ENCODE measurements around the gene SLC35A1. TPM values are rescaled to one million over a fixed set of nuclear protein-coding genes. Genes with fewer than 3 reads are reported as not detected.

SLC35A1 gene
- total and polyA plus RNA-seq, 2 of the 8 experiments (the other 6 are each of a cell fraction or from before 2014, with no cell fraction given) = 4.7 to 9.2 TPM

DNA sequence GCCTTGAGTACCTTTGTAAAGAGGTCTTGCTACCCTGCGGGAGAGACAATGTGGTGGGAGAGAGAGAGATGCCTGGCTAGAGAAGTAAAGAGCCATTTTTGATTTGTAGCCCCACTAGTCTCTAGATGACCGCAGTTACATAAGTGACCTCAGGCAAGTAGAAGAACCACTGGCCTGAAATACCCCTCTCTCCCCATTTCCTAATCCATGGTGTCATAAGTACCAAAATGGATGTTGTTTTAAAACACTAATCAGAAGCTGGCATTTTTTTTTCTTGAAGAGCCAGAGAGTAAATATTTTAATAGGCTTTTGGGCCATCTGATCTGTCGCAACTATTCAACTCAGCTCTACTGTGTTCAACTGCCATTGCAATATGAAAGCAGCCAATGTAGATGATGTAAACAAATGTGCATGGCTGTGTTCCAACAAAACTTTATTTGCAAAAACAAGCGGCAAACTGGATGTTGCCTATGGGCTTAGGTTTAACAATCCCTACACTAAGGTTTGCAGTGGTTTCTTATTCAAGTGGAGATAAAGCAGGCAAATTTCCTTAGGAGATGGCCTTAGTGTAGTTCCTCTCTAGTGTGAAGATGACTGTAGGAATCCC, 80.5 kb downstream of the SLC35A1 start:
- no peaks in the 10 kb centered on the region for H3K27me3 ChIP-seq (replicated peaks in 1 of 4; ENCODE audit: control insufficient read depth in 3 of 4, extremely low read depth in 1 of 4, insufficient read depth in 3 of 4, low read length in 3 of 4)
- DNase-seq (ENCODE audit: low read depth in 1 of 2, low spot score in 2 of 2) = no peak
- CTCF ChIA-PET (ENCODE audit: partially characterized antibody) = interaction anchor here (1.0 kb wide), 1 partner anchor 109 kb away, joined by 3 read pairs; no protein-coding TSS in a partner anchor
- H2BK12ac ChIP-seq (ENCODE audit: low read depth, low read length) = no peak overlapping the region
- H4K20me1 ChIP-seq (replicated peaks in 1 of 2; ENCODE audit: control insufficient read depth in 1 of 2, insufficient read depth in 2 of 2, low read length in 2 of 2) = peaks cover 0 to 1% of the 10 kb centered on the region in 2 experiments
- no peak overlapping the region for H3K56ac ChIP-seq (replicated peaks; ENCODE audit: insufficient read length, low read depth, low read length)
- H2BK5ac ChIP-seq (ENCODE audit: low read depth, low read length) = no peak overlapping the region
- H2AFZ ChIP-seq (ENCODE audit: low read length) = no peak overlapping the region
- no peak overlapping the region for H3K27ac ChIP-seq (ENCODE audit: low read depth, low read length)
- no peak overlapping the region for H2BK20ac ChIP-seq (ENCODE audit: low read length)
- H2AK5ac ChIP-seq (ENCODE audit: low read depth, low read length) = no peak overlapping the region
- H3K9ac ChIP-seq (replicated peaks in 1 of 4; ENCODE audit: extremely low read depth in 1 of 4, low read depth in 3 of 4, low read length in 3 of 4) = no peak overlapping the region
- no peak overlapping the region for H4K8ac ChIP-seq (ENCODE audit: extremely low read depth, insufficient read depth, low read length)
- H4K5ac ChIP-seq (ENCODE audit: insufficient read length, low read depth, low read length) = no peak overlapping the region
- H3K36me3 ChIP-seq (ENCODE audit: control insufficient read depth in 2 of 4, insufficient read depth in 4 of 4, low read length in 3 of 4) = peaks cover 2 to 58% (median 9%) of the 10 kb centered on the region in 4 experiments
- H3K4me3 ChIP-seq (ENCODE audit: extremely low read depth in 1 of 4, insufficient read depth in 2 of 4, low read depth in 3 of 4, low read length in 4 of 4) = no peak overlapping the region
- 90% methylated on average over 4 of the region's 4 CpGs; no CpG with 5 or more reads in 1 of the 2 experiments for WGBS, 2 experiments (ENCODE audit: extremely low coverage in 1 of 2, insufficient coverage in 1 of 2, insufficient read length in 1 of 2, insufficient replicate concordance in 2 of 2, low coverage in 1 of 2, low lambda C conversion rate in 2 of 2, missing lambda C conversion rate in 1 of 2)
- POLR2A ChIA-PET (ENCODE audit: partially characterized antibody) = no interaction called here
- no peak overlapping the region for H3K4me2 ChIP-seq (ENCODE audit: insufficient read depth in 1 of 2, low read depth in 2 of 2, low read length in 2 of 2)
- no peak overlapping the region for H3K18ac ChIP-seq (ENCODE audit: extremely low read depth, low read length)
- no peak overlapping the region for H3K23ac ChIP-seq (ENCODE audit: insufficient read length)
- no peaks in the 10 kb centered on the region for H3K79me2 ChIP-seq (ENCODE audit: control insufficient read depth in 1 of 2, insufficient read depth in 2 of 2, low read length in 2 of 2)
- no peaks in the 10 kb centered on the region for H3K4me1 ChIP-seq (replicated peaks in 1 of 4; ENCODE audit: control insufficient read depth in 3 of 4, insufficient read depth in 4 of 4, low read length in 3 of 4)
- no peak overlapping the region for H3K14ac ChIP-seq (ENCODE audit: insufficient read length)
- no peak overlapping the region for H3K4ac ChIP-seq (replicated peaks; ENCODE audit: insufficient read length, low read depth, low read length)
- no peaks in the 10 kb centered on the region for H3K23me2 ChIP-seq (ENCODE audit: low read depth, low read length)
- no peak overlapping the region for H4K91ac ChIP-seq (replicated peaks; ENCODE audit: insufficient read length, low read length)
- H3K79me1 ChIP-seq (ENCODE audit: low read depth, low read length) = no peaks in the 10 kb centered on the region
- H3K9me3 ChIP-seq (ENCODE audit: insufficient read depth in 2 of 2, low read depth in 1 of 2, low read length in 1 of 2) = no peaks in the 10 kb centered on the region
- H2BK120ac ChIP-seq (replicated peaks; ENCODE audit: low read depth, low read length) = no peak overlapping the region
- no peak overlapping the region for H2BK15ac ChIP-seq (ENCODE audit: low read length)
- no peak for FAIRE-seq
- TF ChIP-seq KDM5A (IDR thresholded peaks at IDR 0.05; ENCODE audit: low read length) (no peak), GABPA (IDR thresholded peaks at IDR 0.05; ENCODE audit: borderline replicate concordance, insufficient read depth, low read length) (no peak), RXRA (IDR thresholded peaks at IDR 0.05; ENCODE audit: insufficient read depth, low read depth, low read length) (no peak), TEAD4 (IDR thresholded peaks at IDR 0.05; ENCODE audit: low read depth, low read length) (no peak), FOSL1 (IDR thresholded peaks at IDR 0.05; ENCODE audit: insufficient read depth, low read depth, low read length) (no peak), CREB1 (IDR thresholded peaks at IDR 0.05) (no peak), CBX8 (IDR thresholded peaks at IDR 0.05; ENCODE audit: borderline replicate concordance, low read depth, low read length) (no peak)
- TF ChIP-seq, protein P1, sequence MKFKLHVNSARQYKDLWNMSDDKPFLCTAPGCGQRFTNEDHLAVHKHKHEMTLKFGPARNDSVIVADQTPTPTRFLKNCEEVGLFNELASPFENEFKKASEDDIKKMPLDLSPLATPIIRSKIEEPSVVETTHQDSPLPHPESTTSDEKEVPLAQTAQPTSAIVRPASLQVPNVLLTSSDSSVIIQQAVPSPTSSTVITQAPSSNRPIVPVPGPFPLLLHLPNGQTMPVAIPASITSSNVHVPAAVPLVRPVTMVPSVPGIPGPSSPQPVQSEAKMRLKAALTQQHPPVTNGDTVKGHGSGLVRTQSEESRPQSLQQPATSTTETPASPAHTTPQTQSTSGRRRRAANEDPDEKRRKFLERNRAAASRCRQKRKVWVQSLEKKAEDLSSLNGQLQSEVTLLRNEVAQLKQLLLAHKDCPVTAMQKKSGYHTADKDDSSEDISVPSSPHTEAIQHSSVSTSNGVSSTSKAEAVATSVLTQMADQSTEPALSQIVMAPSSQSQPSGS (IDR thresholded peaks at IDR 0.05; ENCODE audit: low read length) = no peak

All from H1 (cell line).